ENCODE measurements around the gene BSX.

Gene BSX

DNA sequence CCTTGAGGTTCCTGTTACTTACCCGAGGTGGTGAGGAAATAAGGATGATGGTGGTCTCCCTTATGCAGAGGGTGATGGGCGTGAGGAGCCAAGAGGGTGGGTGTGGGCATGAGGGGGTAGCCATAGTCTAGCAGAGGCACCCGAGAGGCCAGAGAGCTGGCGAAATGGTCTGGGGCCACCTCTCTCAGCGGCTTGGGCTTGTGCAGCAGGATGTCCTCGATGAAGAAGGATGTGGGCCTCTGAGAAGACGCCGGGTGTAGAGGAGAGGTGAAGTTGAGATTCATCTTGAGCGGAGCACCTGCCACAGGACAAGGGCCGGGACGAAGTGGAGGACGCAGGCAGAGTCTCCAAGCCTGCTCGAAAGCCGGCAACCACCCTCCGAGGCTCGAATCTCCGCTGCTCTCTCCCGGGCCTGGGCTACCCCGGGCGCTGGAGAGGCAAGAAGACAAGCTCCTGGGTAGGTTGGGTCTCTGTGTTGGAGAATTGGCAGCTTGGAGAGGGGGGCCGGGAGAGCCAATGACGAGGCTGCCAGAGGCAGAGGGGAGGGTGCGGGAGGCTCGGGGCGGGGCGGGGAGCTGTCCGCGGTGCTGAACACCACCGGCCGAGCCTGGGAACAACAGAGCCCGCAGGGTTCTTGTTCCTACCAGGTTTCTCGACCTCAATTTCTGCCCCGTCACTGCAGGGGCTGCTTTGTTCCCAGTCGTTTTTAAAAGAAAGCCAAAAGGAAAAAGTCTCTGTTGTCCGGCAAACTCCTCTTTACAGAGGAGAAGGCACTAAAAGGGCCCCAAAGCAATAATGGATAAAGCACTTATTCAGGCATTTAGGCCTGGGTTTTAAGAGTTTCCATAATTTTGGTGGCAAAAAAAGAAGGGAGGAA lies at the start of gene BSX:
Gene BSX (minus strand): TSS at position 447 of the 877 bp plus-strand sequence. CDS start 163 bp downstream, at position 284.
- DNase-seq = peak; percentile 65 to 71

DNA sequence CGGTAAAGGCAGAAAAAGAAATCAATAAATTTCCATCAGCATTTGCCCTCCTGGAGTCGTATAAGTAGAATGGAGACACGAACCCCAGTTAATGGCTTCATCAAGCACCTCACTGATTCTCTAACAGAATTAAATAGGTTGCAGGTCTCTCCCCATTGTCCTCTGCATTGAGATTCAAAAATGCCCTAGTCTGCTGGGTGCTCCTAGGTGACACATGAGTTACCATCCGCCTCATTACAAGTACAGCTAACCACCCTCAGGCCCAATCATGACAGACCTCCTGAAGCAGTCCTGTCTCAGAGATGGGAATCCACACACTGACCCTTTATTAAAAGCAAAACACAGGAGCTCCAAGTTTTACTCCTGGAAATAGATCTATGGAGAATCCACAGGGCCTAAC lies 48.9 kb upstream of the BSX start:
- DNase-seq = no peak

DNA sequence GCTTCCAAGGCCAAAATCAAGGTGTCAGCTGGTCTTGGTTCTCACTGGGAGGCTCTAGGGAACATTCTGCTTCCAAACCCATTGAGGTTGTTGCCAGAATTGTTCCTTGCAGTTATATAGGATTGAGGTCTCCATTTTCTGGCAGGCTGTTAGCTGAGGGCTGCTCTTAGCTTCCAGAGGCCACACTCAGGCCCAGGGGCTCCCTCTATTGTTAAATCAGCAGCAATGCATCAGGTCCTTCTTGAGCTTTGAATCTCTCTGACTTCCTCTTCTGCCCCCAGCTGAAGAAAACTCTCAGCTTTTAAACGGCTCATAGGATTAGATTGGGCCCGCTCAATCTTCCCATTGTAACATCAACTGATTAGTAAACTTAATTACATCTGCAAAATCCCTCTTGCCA lies 39.3 kb upstream of the BSX start:
- peak; percentile 25 to 28 for DNase-seq

DNA sequence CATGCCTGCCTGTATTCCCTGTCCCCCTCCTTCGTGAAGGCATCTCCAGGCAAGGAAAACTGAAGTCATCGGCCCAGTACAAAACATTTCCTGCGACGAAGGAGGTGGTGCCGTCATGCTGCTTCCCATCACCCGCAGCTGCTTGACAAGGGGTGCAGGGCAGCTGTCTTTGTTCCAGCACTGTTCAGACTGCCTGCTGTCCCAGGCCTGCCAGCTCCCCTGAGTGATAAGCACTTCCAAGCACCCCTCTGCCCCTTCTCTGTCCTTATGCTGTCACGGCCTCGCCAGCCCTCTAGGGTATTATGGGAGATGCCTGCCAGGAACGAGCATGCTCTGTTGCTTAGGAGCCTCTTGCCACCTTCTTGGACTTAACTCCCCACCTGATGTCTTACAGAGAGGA lies 37.1 kb upstream of the BSX start:
- DNase-seq = no peak

DNA sequence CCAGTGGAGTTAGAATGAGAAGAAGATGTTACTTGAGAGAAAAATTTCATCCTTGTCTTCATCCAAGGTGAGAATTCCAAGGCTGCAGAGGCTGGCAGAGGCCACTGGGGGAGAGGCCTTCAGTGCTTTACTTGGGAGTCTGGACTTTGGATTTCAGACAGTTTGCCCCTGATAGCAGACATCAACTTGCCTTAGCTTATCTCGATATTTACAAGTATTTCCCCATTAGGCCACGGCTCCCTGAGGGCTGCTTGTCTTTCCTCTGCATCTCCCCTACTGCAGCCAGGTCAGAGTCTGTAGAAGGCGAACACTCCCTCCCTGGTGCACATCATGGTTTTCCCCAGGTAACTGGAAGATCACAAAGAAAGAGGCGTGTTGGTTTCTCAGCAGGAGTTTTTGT lies 29.9 kb upstream of the BSX start:
- no peak for DNase-seq

DNA sequence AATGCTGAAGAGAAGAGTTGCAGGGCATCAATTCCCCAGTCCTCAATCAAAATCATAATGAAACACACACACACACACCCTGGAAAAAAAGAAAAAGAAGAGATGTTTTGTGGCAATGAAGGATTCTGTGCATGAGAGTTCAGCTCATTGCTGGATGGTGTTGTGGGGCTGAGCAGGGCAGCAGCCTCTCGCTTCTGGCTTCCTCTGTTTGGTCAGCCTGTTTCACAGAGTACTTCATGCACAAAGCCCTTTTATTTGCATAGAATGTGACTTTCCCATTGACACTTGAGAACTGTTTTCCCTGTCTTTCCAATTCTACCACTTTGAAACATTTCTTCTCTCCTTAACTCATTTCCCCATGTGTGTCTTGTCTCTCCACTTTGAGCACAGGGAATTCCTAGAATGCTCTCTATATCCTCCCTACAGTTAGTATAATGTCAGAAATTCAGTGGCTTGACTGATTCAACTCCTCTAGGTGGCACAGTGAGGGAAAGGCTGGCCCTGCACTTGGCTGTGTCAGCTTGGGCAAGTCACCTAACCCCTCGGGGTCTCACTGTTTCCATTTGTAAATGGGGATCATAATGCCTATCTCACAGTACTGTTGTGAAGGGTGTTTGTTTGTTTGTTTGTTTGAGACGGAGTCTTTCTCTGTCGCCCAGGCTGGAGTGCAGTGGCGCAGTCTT lies 25.4 kb upstream of the BSX start:
- no peak for DNase-seq

DNA sequence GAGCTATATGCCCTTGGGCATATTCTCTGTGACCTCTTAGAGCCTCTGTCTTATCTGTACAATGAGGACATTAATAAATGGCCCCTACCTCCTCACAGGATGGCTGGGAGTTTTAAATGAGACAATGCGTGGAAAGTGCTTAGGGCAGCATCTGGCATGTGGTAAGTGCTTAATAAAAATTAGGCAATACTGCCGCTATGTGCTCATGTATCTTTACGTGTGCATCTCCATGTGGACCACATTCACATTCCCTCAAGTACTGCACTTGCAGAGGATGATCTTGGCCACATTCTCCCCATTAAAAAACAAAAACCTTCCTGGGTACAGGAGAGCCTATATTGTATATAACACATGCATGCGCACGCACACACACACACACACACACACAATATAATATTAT lies 19.1 kb upstream of the BSX start:
- DNase-seq = no peak

DNA sequence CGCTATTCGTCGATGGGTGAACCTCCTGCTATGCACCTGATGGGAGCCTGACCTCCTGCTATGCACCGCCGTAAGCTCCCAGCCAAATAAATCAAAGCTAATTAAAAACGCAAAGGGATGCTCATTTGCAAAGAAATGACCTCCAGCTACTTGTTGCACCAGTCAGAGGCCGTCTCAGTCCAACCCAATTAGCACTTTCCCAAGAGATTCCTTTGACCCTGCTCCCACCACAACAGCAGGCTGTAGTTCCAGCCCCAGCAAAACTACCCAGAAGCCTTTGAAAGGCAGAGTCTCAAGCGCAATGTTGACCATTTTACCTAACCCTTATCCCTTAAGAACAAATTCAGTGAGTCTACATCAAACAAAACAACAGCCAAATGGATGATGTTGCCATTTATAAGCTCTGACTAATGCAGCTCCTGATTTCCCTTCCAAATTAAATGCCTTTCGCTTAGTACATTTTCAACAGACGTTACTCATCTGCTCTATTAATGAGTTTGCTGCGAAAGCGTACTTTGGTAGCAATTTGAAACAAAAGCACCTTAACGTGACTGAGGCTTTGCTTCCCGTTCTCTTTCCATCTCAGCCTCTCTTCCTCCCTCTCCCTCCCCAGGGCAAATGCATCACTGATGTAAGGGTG lies 17.2 kb upstream of the BSX start:
- no peak for DNase-seq

DNA sequence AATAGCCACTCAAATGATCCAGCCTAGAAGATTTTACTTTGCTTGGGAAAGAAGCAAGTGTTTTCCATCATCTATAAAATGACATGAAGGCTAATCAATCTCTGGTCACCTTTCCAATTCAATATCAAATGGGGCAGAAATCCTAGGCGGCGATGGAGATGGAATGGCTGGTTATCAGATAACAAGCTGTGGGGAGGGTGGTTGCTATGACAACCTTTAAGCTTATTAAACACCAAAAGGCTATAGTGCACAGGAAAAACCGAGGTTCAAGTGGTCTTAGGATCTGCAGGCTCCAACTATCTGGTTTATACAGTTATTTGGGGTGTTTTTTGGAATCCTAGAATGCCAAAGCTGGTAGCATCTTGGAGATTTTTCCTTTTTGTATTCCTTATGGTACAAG lies 13.9 kb upstream of the BSX start:
- no peak for DNase-seq

DNA sequence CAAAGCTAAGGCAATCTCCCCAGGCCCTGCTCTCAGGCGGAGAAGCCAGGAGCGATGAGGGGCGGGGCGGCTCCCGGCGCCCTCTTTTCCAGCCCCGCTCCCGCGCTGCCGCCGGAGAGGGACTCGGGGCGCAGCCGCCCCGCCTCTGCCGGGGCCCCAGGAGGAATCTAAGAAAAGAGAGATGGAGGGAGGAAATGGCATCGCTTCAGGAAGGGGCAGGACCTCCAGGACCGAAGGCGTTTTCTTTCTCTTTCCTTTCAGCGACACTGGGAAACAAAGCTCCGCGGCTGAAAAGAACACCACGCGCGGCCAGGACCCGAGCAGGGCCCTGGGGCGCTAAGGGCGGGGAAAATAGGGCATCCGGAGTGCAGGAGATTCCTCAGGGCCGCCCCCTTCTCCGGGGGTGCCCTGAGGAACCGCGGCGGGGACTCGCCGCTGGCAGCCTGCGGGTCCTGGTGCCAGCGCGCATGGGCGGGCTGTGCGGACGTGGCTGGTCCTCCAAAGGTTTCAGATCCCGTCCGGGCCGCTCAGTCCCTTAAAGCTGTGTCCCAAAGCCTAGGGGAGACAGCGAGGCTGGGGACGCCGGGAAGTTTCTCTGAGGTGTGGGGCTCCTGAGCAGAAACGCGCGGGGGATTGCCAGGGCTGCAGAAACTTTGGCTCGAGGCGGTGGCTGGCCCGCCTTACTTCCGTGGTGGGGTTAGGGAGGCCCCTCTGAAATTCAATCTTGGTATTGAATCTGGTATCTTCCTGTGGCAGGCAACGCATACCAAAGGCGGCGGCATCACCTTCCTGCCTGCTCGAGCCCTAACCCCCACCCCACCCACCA lies 2.8 kb upstream of the BSX start:
- DNase-seq = peak in 1 of 2 donors; percentile 21

DNA sequence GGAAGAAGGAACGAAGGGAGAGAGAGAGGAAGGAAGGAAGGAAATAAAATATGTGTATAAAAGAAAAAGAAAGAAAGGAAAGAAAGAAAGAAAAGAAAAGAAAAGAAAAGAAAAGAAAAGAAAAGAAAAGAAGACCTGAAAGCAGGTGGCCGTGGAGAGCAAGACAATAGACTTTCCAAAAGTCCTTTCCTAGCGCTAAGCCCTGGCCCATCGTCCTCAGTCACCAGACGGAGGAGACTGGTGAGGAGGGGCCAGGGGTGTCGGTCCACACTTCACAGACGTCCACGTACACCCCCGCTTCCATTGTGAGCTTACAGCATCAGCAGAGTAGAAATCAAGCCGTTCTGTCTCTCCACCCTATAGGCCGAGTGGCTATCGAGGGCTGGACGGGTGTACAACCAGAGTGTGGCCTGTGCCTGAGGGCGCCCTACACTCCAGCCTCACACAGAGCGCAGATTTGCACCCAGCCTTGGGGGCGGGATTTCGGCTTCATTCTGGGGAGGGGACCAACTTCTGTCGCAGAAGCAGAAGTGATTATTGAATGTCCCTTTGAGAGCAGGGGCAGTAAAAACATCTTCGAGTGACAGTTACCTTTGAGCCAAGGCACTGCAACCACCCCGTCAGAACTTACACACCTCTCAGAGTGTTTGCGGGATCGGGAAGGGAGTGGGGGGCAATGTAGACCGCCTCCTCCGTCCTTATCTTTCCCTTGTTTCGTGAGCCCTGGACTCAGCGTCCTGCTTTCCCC lies 2.0 kb upstream of the BSX start:
- DNase-seq = no peak

DNA sequence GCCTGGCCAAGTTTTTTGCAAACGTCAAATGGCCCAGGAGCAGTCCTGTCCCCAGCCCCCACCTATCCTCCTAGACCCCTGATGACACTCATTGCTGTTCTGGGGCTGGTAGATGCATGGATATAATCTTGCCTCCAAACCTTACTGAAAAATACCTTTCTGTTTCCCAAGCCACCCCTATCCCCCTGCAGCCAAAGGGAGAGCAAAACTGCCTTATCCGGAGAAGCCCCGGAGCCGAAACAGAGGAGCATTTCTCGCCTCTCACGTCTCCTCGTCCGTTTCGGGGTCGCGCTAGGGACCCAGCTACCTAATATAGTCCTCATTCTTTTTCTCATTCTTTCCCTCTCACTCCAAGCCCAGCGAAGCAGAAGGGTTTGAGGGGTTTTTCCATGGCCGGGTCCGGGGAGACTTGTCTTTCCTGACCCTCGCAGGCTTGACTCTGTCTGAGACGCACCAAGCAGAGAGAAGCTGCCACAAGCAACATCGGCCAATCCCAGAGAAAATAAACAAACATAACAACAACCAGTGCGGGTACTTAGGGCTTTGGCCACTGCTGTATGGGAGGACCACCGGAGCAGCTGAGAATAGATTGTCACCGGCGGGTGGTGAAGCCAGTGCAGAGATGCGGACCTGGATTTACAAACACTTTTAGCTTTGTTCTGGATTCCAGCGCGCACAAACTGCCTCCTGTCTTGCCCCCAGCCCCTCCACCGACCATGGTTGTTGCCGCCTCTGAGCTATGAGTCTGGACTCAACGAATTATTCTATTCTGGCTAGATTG lies 1.6 kb downstream of the BSX start:
- no peak for DNase-seq

DNA sequence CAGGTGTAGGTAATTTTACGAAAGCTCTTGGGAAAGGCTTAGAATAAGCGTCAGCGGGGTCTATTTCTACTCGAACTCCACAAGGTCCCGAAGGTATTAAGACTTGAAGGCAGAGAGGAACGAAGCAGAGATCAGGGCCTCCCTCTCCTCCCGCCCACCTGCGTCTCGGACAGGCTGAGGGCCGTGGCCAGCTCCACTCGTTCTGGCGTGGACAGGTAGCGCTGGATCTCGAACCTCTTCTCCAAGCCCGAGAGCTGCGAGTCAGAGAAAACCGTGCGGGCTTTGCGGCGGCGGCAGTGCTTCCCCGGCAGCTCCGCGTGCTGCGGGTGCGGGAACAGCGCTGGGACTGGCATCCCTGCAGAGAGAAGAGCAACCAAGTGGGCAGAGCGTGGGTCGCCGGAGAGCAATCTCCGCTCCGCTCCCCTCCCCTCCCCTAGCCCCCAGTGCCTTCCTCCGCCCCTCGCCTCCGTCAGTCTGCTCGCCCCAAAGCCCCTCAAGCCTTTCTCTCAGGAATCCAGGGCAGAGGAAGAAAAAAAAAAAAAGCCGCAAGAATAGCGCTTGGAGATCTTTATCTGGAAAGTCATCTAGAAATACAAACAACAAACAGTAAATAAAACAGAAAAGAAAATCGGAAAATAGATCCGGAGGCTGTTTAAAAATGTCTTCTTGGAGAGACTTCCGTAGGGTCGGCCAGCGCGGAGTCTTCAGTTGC lies 2.4 kb downstream of the BSX start:
- no peak for DNase-seq

DNA sequence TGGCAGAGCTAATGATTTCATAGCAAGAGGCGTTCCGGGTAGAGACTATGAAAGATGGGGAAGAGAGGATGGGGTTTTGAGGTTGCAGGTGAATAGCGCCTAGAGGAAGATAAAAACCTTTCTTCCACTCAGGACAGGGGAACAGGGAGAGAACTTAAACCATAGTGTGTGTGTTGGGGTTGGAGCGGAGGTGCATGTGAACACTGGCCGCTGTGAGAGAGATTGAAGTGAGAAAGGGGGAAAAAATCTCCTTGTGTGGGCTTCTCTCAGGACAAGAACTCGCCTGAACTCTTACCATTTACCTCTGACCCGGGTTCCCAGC lies 3.4 kb downstream of the BSX start:
- DNase-seq = no peak

DNA sequence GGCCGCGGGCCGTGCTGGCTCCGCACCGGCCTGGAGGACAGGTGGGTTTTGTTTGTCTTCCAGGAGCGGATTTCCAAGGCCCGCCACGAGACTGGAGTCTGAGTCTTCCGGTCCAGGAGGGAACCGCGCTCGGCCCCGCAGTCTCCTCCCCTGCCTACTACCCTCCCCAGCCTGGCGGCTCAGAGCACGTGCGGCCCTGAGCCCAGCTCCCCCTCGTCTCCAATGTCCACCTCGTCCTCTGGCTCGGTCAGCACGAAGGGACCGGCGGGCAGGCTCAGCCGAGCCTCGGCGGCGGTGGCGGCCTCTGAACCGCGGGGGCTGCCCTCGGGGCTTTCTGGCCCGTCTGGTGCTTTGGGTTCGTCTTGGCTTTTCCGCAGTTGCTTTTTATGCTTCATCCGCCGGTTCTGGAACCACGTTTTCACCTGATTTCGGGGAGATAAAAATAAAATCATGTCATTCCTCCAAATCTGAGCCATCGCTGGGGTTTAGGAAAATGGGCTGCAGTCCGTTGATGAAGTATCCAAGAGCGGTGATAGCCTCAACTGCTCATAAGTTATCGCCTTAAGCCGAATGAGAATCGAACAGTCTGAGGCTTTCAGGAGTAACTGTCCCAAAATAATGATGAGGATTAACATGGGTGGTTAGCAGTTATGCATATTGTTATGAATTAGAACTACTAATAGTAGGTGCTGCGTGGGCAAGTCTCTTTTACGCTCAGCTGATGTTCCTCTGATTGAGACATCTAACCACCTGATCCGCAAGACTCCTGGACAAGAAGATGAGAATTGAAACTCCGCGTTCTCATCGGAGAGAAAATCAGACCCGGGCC lies 4.0 kb downstream of the BSX start:
- no peak for DNase-seq

DNA sequence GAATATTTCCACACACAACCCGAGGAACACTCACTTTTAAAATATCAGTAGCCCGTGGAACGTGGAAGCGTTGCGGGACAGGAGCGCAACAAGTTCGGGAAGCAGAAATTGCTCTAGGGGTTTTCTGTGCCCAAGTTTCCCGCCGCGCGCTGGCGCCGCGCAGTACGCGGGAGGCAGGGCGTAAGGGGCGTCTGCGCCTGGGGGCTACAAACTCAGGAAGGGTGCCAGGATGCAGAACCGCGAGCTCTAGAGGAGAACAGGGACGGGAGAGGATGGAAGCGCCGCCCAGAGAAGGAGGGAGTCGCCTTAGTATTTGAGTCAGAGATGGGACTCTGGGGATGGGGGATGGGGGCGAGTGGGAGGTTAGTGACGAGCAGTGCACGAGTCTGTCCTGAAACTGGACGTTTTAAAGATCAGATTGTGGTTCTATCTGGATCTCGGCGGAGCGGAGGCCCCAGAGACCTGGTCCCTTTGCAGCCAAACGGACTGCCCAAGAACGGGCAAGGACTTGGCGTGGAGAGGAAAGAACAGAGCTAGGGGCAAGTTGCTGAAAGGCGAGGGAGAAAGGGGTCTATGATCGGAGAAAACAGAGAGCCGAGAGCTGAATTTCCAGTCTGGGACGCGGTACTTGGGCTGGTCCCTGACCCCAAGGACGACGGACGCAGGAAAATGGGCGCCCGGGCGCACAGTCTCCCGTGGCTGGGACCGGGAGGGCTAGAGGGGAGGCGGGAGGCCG lies 4.7 kb downstream of the BSX start:
- DNase-seq = no peak

DNA sequence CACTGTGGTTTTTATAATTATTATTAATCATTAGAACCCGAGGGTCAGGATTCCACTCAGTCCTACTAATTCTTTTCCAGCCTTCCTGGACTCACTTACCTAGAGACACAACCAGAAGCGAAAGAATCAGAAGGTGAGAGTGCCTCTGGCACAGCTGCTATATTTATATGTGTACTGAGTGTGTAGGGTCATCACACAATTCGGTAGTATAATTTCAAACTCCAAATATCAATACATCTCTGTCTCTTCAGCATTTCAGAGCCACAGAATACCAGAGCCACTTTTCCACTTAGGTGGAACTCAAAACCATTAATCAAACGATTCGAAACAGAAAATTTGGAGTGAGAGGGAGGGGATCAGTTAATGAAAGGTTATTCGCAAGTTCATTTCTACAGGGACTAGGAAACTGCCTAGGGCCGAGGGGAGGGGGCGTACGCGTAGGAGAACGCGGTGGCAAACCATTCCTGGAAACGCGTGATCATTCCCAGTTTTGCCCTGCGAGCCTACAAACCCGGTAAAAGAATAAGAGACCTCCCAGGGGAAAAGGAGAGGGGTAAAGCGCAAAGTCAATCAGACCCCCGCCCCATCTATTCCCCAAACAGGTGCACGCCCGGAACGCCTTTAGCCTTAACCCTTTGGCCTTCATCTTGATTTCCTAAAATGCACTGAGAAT lies 5.4 kb downstream of the BSX start:
- DNase-seq = no peak

DNA sequence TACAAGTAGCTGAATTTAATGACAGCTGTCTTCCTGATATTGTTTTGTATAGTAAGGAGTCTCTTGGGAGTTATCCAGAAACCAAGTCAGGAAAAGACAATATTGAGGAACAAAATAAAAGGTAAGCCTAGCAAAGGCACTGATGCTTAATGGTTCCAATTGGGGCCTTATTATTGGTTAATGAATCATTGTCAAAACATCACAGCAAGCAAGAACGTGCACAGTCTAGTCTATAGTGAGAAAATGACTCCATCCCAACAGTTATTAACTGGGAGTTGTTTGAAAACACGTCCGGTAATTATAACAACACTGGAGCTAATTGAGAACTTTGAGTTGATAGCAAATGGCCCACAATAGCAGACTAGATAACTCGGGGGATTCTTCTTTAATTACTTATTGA lies 17.7 kb downstream of the BSX start:
- DNase-seq = no peak

DNA sequence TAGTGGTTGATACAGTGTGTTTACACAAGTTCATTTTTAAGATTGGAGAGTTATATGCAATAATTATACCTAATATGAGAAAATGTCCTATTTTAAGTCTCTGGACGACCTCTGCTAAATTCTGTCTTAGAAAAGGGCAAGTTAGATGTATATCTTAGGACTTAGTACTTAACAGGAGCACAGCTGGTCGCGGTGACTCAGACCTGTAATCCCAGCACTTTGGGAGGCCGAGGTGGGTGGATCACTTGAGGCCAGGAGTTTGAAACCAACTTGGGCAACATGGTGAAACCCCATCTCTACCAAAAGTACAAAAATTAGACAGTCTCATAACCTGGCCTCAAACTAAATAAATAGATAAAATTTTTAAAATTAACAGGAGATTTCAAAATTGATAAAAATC lies 27.2 kb downstream of the BSX start:
- no peak for DNase-seq

Data from stimulated activated CD4-positive, alpha-beta T cell treated with anti-CD3 and anti-CD28 coated beads, Interleukin-2, amount 100 ng/mL, for 24 hours (primary cell).